ENCODE data around the gene MTERF2.

Gene MTERF2

DNA sequence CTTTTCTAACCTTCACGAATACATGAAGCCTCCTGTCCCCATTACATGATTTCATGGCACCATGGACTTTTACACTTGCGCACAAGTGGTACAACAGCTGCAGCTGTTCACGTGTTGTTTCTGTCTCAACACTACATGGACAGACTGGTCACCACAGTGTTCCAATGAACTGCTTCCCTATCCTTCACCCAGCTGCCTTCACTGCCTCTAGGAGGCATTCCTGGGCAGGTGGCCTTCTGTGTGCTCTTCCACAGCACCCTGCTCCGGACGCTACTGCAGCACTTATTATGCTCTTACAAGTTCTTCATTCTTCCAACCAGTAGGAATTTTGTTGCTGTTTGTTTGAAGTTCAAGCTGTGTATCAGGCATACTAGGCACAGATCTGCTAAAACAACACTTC lies 1.5 kb downstream of the MTERF2 start (continued):
- no peak for TF ChIP-seq SP3 (tag by site-specific recombination; IDR thresholded peaks at IDR 0.05)
- no peak for TF ChIP-seq ZNF416 (tag by site-specific recombination; IDR thresholded peaks at IDR 0.05)
- TF ChIP-seq BCL6B (tag by site-specific recombination; IDR thresholded peaks at IDR 0.05): no peak
- no peak for TF ChIP-seq ZNF114 (tag by site-specific recombination; IDR thresholded peaks at IDR 0.05)
- TF ChIP-seq YY1 (tag by site-specific recombination; IDR thresholded peaks at IDR 0.05): no peak
- no peak for TF ChIP-seq KLF1 (tag by site-specific recombination; IDR thresholded peaks at IDR 0.05)
- no peak for TF ChIP-seq ZNF660 (tag by site-specific recombination; IDR thresholded peaks at IDR 0.05)
- TF ChIP-seq MEIS1 (CRISPR knock-in tag; IDR thresholded peaks at IDR 0.05; ENCODE audit: borderline replicate concordance): no peak

DNA sequence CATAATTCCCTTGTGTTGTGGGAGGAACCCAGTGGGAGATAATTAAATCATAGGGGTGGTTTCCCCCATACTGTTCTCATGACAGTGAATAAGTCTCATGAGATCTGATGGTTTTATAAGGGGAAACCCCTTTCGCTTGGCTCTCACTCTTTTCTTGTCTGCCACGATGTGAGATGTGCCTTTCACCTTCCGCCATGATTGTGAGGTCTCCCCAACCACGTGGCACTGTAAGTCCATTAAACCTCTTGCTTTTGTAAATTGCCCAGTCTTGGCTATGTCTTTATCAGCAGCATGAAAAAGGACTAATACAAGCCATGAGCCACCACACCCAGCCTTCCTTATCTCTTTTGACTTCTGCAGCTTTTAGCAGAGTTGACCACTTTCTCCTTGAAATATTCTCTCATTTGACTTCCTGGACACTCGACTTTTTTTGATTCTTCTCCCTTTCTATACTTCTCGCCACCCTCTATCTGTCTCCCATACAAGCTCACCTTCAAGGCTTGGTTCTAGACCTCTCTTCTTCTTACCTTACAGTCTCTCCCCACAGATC lies 2.3 kb downstream of the MTERF2 start:
- ChIA-PET POLR2A (interaction anchor here (0.6 to 2.4 kb wide), 2 partner anchors 29 to 1423 kb away, joined by 4 to 11 read pairs; partner anchors contain the start of gene TMEM263), CTCF (interaction anchor here (0.8 to 1.2 kb wide), 2 partner anchors 8 to 120 kb away, joined by 3 read pairs; no protein-coding TSS in a partner anchor)
- H3K4me1 ChIP-seq (ENCODE audit: control insufficient read depth, insufficient read depth, low read length): no peaks in the 10 kb centered on the region
- H3K4me3 ChIP-seq (ENCODE audit: low read depth, low read length): no peak overlapping the region
- no peaks in the 10 kb centered on the region for H3K9me3 ChIP-seq (ENCODE audit: control insufficient read depth, insufficient read depth, low read depth, low read length)
- peaks cover 11 to 34% of the 10 kb centered on the region in 2 experiments for H3K36me3 ChIP-seq (ENCODE audit: control insufficient read depth in 2 of 2, insufficient read depth in 1 of 2, low read length in 2 of 2)
- no peak overlapping the region for H3K27ac ChIP-seq (ENCODE audit: extremely low read depth, low read depth, low read length)
- TF ChIP-seq, protein P1, sequence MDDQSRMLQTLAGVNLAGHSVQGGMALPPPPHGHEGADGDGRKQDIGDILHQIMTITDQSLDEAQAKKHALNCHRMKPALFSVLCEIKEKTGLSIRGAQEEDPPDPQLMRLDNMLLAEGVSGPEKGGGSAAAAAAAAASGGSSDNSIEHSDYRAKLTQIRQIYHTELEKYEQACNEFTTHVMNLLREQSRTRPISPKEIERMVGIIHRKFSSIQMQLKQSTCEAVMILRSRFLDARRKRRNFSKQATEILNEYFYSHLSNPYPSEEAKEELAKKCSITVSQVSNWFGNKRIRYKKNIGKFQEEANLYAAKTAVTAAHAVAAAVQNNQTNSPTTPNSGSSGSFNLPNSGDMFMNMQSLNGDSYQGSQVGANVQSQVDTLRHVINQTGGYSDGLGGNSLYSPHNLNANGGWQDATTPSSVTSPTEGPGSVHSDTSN (CRISPR knock-in tag; IDR thresholded peaks at IDR 0.05): no peak
- TF ChIP-seq ZNF48 (tag by site-specific recombination; IDR thresholded peaks at IDR 0.05) (no peak), ZNF549 (tag by site-specific recombination; IDR thresholded peaks at IDR 0.05) (no peak), SP2 (tag by site-specific recombination; IDR thresholded peaks at IDR 0.05) (no peak), ZNF548 (tag by site-specific recombination; IDR thresholded peaks at IDR 0.05) (no peak), ZNF707 (tag by site-specific recombination; IDR thresholded peaks at IDR 0.05) (no peak), ZNF266 (tag by site-specific recombination; IDR thresholded peaks at IDR 0.05; ENCODE audit: low read depth) (no peak), ZBTB26 (tag by site-specific recombination; optimal IDR thresholded peaks at IDR 0.05) (no peak), BCL11B (tag by site-specific recombination; IDR thresholded peaks at IDR 0.05; ENCODE audit: low read depth) (no peak), BCL11A (tag by site-specific recombination; IDR thresholded peaks at IDR 0.05; ENCODE audit: low read depth) (no peak), ZFHX2 (tag by site-specific recombination; conservative IDR thresholded peaks at IDR 0.05) (no peak), HOXD13 (CRISPR knock-in tag; IDR thresholded peaks at IDR 0.05; ENCODE audit: borderline replicate concordance) (no peak), IKZF3 (tag by site-specific recombination; IDR thresholded peaks at IDR 0.05) (no peak), ZBTB7A (tag by site-specific recombination; IDR thresholded peaks at IDR 0.05; ENCODE audit: low read depth) (no peak), ZNF830 (tag by site-specific recombination; IDR thresholded peaks at IDR 0.05; ENCODE audit: low read depth) (no peak), ZNF791 (tag by site-specific recombination; IDR thresholded peaks at IDR 0.05) (no peak)

Measured in HEK293 (cell line).